Sigmoid colon (tissue), 4 donors: ENCODE data around the gene ENO2.

Experiments
- EP300 ChIP-seq, 4 donors: sonication (generic); formaldehyde crosslinking; IDR thresholded peaks; one replicate each; pipeline ENCODE4 v1.6.1; 2017; ENCODE audit warnings: antibody characterized with exemption in 4 of 4
- POLR2A ChIP-seq, 2 donors: fragments of 450-650 bp; IDR thresholded peaks; one replicate each; pipeline ENCODE4 v1.6.1; 2016; ENCODE audit warnings: antibody characterized with exemption in 2 of 2, mild to moderate bottlenecking in 2 of 2, moderate library complexity in 2 of 2

- TF ChIP-seq POLR2A (IDR thresholded peaks at IDR 0.05), result no peak
- no peak for TF ChIP-seq EP300 (IDR thresholded peaks at IDR 0.05)
These were observed 47.4 kb downstream of the ENO2 start for GRCh38 chr12:6961695-6962284.
